ENCODE results near the gene EPGN.
A peak's percentile ranks its signal among the peaks of the same experiment; 100 is the strongest.

EPGN gene

DNA sequence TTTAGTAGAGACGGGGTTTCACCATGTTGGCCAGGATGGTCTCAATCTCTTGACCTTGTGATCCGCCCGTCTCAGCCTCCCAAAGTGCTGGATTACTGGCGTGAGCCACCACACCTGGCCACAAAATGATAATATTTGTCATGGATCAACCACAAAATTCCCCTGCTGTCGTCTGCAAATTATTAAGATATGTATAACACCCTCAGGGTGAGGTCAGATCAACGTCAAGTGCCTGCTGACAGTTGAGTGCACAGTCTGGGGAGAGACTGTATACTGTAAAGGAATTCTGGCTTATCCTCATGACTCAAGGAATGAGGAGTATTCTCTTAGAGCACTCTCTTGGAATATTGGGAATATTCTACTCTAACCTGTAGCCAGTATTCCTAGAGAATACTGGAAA is 11.2 kb downstream of the EPGN start:
- DNase-seq (ENCODE audit: low read depth in 1 of 2, low spot score in 1 of 2): no peak
- Histone ChIP-seq H3K27me3 (ENCODE audit: insufficient read depth, poor library complexity, severe bottlenecking) (no peaks in the 10 kb centered on the region), H3K4me3 (replicated peaks; ENCODE audit: insufficient read depth, low read length) (no peak overlapping the region), H3K27ac (replicated peaks) (no peak overlapping the region)
- TF ChIP-seq SPI1 (IDR thresholded peaks at IDR 0.05; ENCODE audit: borderline replicate concordance, low read depth): no peak
- TF ChIP-seq POLR2AphosphoS5 (IDR thresholded peaks at IDR 0.05; ENCODE audit: low read depth): no peak

DNA sequence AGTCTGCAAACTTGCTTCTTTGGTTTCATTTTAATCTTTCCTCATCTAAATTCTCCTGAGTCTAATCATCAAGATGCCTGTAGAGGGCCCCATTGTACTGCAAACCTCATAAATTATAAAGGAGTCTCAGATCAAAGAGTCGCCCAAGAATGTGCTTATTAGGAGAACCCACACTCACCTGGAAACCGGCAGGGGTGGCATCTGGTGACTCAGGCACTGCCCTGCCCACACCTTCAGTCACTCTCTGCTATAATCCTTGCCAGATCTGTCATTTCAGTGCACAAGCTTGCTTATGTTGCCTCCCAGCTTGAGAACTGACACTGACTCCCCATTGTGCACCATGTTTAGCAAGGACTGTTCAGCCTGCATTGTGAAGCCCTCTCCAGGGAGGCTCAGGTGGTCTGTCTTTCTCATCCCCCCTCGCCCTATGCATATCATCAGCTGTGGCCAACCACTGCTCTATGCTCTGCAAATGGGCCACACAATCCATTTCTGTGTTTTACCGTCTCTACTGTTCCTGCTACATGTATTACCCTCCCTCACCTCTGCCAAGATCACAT is 12.4 kb downstream of the EPGN start:
- Histone ChIP-seq H3K27me3 (ENCODE audit: insufficient read depth, poor library complexity, severe bottlenecking) (no peaks in the 10 kb centered on the region), H3K27ac (replicated peaks) (no peak overlapping the region), H3K4me3 (replicated peaks; ENCODE audit: insufficient read depth, low read length) (no peak overlapping the region)
- peak in 1 of 2 experiments; percentile 39 for DNase-seq (ENCODE audit: low read depth in 1 of 2, low spot score in 1 of 2)
- TF ChIP-seq GABPA (IDR thresholded peaks at IDR 0.05; ENCODE audit: low read depth): no peak
- TF ChIP-seq, protein P1, sequence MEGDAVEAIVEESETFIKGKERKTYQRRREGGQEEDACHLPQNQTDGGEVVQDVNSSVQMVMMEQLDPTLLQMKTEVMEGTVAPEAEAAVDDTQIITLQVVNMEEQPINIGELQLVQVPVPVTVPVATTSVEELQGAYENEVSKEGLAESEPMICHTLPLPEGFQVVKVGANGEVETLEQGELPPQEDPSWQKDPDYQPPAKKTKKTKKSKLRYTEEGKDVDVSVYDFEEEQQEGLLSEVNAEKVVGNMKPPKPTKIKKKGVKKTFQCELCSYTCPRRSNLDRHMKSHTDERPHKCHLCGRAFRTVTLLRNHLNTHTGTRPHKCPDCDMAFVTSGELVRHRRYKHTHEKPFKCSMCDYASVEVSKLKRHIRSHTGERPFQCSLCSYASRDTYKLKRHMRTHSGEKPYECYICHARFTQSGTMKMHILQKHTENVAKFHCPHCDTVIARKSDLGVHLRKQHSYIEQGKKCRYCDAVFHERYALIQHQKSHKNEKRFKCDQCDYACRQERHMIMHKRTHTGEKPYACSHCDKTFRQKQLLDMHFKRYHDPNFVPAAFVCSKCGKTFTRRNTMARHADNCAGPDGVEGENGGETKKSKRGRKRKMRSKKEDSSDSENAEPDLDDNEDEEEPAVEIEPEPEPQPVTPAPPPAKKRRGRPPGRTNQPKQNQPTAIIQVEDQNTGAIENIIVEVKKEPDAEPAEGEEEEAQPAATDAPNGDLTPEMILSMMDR (IDR thresholded peaks at IDR 0.05; ENCODE audit: insufficient read depth, low read length): peak; percentile 21

DNA sequence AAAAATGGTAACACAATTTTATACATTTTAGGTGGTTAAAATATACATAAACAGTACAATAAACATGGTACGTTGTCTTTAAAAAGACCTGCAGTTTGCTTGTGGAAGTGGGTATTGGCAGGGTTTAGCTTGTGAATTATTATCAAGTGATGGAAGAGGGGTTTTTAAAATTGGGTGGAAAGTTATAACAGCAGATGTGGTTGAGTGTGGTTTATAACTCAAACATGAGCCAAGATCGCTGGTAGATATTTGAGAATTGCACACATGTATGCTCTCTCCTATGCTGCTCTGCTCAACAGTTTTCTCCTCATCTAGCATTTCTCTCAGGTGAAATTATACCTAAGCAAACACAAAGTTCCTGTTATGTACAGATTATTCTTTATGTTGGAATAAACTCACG is 14.0 kb downstream of the EPGN start:
- H3K27me3 ChIP-seq (ENCODE audit: insufficient read depth, poor library complexity, severe bottlenecking): no peaks in the 10 kb centered on the region
- H3K4me3 ChIP-seq (replicated peaks; ENCODE audit: insufficient read depth, low read length): no peak overlapping the region
- H3K27ac ChIP-seq (replicated peaks): no peak overlapping the region
- no peak for TF ChIP-seq SPI1 (IDR thresholded peaks at IDR 0.05; ENCODE audit: borderline replicate concordance, low read depth)
- no peak for DNase-seq (ENCODE audit: low read depth in 1 of 2, low spot score in 1 of 2)

DNA sequence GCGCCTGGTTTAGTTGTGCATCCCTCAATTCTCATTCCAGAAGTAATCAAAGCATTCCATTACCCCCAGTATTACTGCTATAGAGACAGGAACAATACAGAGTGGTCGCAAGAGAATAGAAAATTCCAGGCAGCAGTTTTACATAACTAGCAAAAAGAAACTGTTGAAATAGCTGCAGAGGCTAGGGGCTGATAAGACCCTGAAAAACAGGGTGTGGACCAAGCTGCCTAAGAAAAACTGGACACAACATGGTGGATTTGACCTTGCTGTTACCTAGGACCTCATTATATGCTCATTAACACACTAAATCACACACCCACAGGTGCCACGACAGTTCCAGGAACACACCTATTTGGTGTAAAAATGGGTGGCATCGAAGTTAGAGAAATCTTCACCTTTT is 15.4 kb downstream of the EPGN start:
- no peaks in the 10 kb centered on the region for H3K27me3 ChIP-seq (ENCODE audit: insufficient read depth, poor library complexity, severe bottlenecking)
- TF ChIP-seq, protein P2, sequence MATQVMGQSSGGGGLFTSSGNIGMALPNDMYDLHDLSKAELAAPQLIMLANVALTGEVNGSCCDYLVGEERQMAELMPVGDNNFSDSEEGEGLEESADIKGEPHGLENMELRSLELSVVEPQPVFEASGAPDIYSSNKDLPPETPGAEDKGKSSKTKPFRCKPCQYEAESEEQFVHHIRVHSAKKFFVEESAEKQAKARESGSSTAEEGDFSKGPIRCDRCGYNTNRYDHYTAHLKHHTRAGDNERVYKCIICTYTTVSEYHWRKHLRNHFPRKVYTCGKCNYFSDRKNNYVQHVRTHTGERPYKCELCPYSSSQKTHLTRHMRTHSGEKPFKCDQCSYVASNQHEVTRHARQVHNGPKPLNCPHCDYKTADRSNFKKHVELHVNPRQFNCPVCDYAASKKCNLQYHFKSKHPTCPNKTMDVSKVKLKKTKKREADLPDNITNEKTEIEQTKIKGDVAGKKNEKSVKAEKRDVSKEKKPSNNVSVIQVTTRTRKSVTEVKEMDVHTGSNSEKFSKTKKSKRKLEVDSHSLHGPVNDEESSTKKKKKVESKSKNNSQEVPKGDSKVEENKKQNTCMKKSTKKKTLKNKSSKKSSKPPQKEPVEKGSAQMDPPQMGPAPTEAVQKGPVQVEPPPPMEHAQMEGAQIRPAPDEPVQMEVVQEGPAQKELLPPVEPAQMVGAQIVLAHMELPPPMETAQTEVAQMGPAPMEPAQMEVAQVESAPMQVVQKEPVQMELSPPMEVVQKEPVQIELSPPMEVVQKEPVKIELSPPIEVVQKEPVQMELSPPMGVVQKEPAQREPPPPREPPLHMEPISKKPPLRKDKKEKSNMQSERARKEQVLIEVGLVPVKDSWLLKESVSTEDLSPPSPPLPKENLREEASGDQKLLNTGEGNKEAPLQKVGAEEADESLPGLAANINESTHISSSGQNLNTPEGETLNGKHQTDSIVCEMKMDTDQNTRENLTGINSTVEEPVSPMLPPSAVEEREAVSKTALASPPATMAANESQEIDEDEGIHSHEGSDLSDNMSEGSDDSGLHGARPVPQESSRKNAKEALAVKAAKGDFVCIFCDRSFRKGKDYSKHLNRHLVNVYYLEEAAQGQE (IDR thresholded peaks at IDR 0.05; ENCODE audit: insufficient replicate concordance, low read depth): no peak
- TF ChIP-seq POLR2AphosphoS5 (IDR thresholded peaks at IDR 0.05; ENCODE audit: low read depth): no peak
- no peak for TF ChIP-seq GABPA (IDR thresholded peaks at IDR 0.05; ENCODE audit: low read depth)
- TF ChIP-seq, protein P1 (IDR thresholded peaks at IDR 0.05; ENCODE audit: insufficient read depth, low read length): no peak
- TF ChIP-seq SPI1 (IDR thresholded peaks at IDR 0.05; ENCODE audit: borderline replicate concordance, low read depth): no peak
- no peak overlapping the region for H3K27ac ChIP-seq (replicated peaks)
- no peak overlapping the region for H3K4me3 ChIP-seq (replicated peaks; ENCODE audit: insufficient read depth, low read length)
- DNase-seq (ENCODE audit: low read depth in 1 of 2, low spot score in 1 of 2): no peak

DNA sequence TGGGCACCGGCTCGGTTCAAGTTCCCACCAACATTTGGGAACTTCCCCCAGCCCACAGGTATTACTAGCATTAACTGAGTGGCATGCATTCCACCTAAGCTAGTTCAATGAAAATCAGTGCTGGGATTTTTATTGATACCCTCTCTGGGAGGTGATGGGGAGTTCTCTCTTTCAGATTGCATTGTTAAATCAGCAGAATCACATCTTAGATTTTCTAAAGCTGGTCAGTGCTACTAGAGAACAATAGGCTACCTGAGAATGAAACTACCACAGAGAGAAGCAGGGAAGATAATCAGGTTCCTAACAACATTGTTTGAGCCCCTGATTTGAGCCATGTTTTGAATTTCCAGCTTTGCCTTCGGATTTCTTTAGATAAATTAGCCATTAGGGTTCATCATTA is 16.0 kb downstream of the EPGN start:
- no peak for TF ChIP-seq GABPA (IDR thresholded peaks at IDR 0.05; ENCODE audit: low read depth)
- no peak for TF ChIP-seq SPI1 (IDR thresholded peaks at IDR 0.05; ENCODE audit: borderline replicate concordance, low read depth)
- TF ChIP-seq, protein P2 (IDR thresholded peaks at IDR 0.05; ENCODE audit: insufficient replicate concordance, low read depth): no peak
- TF ChIP-seq POLR2AphosphoS5 (IDR thresholded peaks at IDR 0.05; ENCODE audit: low read depth): no peak
- TF ChIP-seq, protein P1 (IDR thresholded peaks at IDR 0.05; ENCODE audit: insufficient read depth, low read length): no peak
- no peak overlapping the region for H3K27ac ChIP-seq (replicated peaks)
- DNase-seq (ENCODE audit: low read depth in 1 of 2, low spot score in 1 of 2): no peak
- no peaks in the 10 kb centered on the region for H3K27me3 ChIP-seq (ENCODE audit: insufficient read depth, poor library complexity, severe bottlenecking)
- H3K4me3 ChIP-seq (replicated peaks; ENCODE audit: insufficient read depth, low read length): no peak overlapping the region
